NCI-H345 (cell line): ENCODE measurements around the gene TMEM207.

Experiments used
- DNase-seq: peaks from one replicate; lab custom pipeline; 2025; lab: John Stamatoyannopoulos, UW

TMEM207 gene

GRCh38 chr3:190385731-190386688 lies 63.7 kb downstream of the TMEM207 start:
- no peak for DNase-seq

- DNase-seq: no peak
These were observed 65.4 kb downstream of the TMEM207 start for GRCh38 chr3:190384309-190384756.

GRCh38 chr3:190382082-190382481 lies 67.6 kb downstream of the TMEM207 start:
- no peak for DNase-seq

GRCh38 chr3:190381441-190381840 lies 68.3 kb downstream of the TMEM207 start:
- no peak for DNase-seq

- DNase-seq: no peak
These were observed 69.5 kb downstream of the TMEM207 start for GRCh38 chr3:190380184-190380583.
